ENCODE data around the gene CCNL2. TPM values are rescaled to one million over a fixed set of nuclear protein-coding genes. Genes with fewer than 3 reads are reported as not detected.

Gene CCNL2
- total RNA-seq, 1 experiment from 2014 or later = 142 TPM

- ChIA-PET CTCF (interaction anchor here (0.6 to 2.1 kb wide), 5 partner anchors 9 to 33 kb away, joined by 3 to 11 read pairs (median 5); partner anchors contain the start of genes ANKRD65 and CCNL2), POLR2A (interaction anchor here (0.8 to 1.8 kb wide), 3 partner anchors 8 to 77 kb away, joined by 3 to 5 read pairs (median 4); partner anchors contain the start of gene MRPL20)
- ATAC-seq (no peak), DNase-seq (ENCODE audit: low spot score) (no peak)
- H3K27ac Mint-ChIP-seq = no peak overlapping the region
- no peak overlapping the region for H3K4me3 Mint-ChIP-seq
- H3K4me1 Mint-ChIP-seq = peaks cover 32% of the 10 kb centered on the region
- no peaks in the 10 kb centered on the region for H3K9me3 Mint-ChIP-seq
- H3K36me3 Mint-ChIP-seq = no peaks in the 10 kb centered on the region
- TF ChIP-seq ZNF138 (CRISPR knock-in tag; conservative IDR thresholded peaks at IDR 0.05) = no peak
- TF ChIP-seq PRRX2 (CRISPR knock-in tag; IDR thresholded peaks at IDR 0.05) = no peak
- TF ChIP-seq AR (CRISPR knock-in tag; IDR thresholded peaks at IDR 0.05) = no peak
- no peak for TF ChIP-seq FOXJ3 (CRISPR knock-in tag; IDR thresholded peaks at IDR 0.05; ENCODE audit: borderline replicate concordance)
- no peak for TF ChIP-seq IRF2 (CRISPR knock-in tag; IDR thresholded peaks at IDR 0.05; ENCODE audit: borderline replicate concordance, low read depth)
- no peak for TF ChIP-seq ZNF425 (CRISPR knock-in tag; conservative IDR thresholded peaks at IDR 0.05)
- no peak for TF ChIP-seq CREB1 (CRISPR knock-in tag; IDR thresholded peaks at IDR 0.05)
- H3K27me3 Mint-ChIP-seq (ENCODE audit: low read depth) = peaks cover 6% of the 10 kb centered on the region; the same call in 1 of the 2 replicates
Observed at GRCh38 chr1:1432274-1432950, 33.3 kb upstream of the CCNL2 start.

GRCh38 chr1:1431845-1432273 is 32.7 kb upstream of the CCNL2 start:
- H3K27me3 Mint-ChIP-seq (ENCODE audit: low read depth) = peaks cover 6% of the 10 kb centered on the region; the same call in 1 of the 2 replicates
- ATAC-seq (no peak), DNase-seq (ENCODE audit: low spot score) (peak; percentile 25)
- H3K36me3 Mint-ChIP-seq = no peaks in the 10 kb centered on the region
- CTCF ChIA-PET = interaction anchor here (0.6 kb wide), 1 partner anchor 9 kb away, joined by 3 read pairs; no protein-coding TSS in a partner anchor
- 0 out of 2 replicates have a peak, but pooled peaks have one; percentile 19 for TF ChIP-seq GABPB1 (CRISPR knock-in tag; IDR thresholded peaks at IDR 0.05)
- TF ChIP-seq AR (CRISPR knock-in tag; IDR thresholded peaks at IDR 0.05) = no peak
- no peak for TF ChIP-seq ATF3 (CRISPR knock-in tag; conservative IDR thresholded peaks at IDR 0.05)
- no peak for TF ChIP-seq SOX15 (CRISPR knock-in tag; IDR thresholded peaks at IDR 0.05)
- no peak overlapping the region for H3K4me3 Mint-ChIP-seq
- peaks cover 32% of the 10 kb centered on the region for H3K4me1 Mint-ChIP-seq
- POLR2A ChIA-PET = interaction anchor here (1.8 kb wide), 2 partner anchors 9 to 24 kb away, joined by 4 to 5 read pairs; partner anchors contain the start of gene MRPL20
- no peaks in the 10 kb centered on the region for H3K9me3 Mint-ChIP-seq
- no peak overlapping the region for H3K27ac Mint-ChIP-seq

Data from WTC11 (cell line).